Measurements from ENCODE around the gene SPART. TPM values are rescaled to one million over a fixed set of nuclear protein-coding genes. Genes with fewer than 3 reads are reported as not detected.

Gene SPART
- total RNA-seq, 1 experiment from 2014 or later: 60.6 TPM

- Histone ChIP-seq H4K91ac (ENCODE audit: insufficient read length, low read depth, low read length) (no peak overlapping the region), H3K18ac (ENCODE audit: insufficient read length, low read depth, low read length) (no peak overlapping the region), H3K56ac (ENCODE audit: insufficient read length, low read depth, low read length) (no peak overlapping the region), H3K23me2 (ENCODE audit: insufficient read length, low read depth, low read length, poor library complexity, severe bottlenecking) (no peaks in the 10 kb centered on the region), H2AK5ac (ENCODE audit: insufficient read length, low read length) (no peak overlapping the region), H3K9me3 (ENCODE audit: control insufficient read depth, low read depth, low read length) (no peaks in the 10 kb centered on the region), H2BK5ac (ENCODE audit: insufficient read length, low read length) (no peak overlapping the region), H3K4ac (ENCODE audit: low read depth, low read length) (no peak overlapping the region), H2BK20ac (ENCODE audit: low read depth, low read length, poor library complexity, severe bottlenecking) (no peak overlapping the region), H3K27ac (ENCODE audit: insufficient read length, low read depth, low read length) (no peak overlapping the region), H3K9ac (ENCODE audit: extremely low read depth, insufficient read length, low read length) (no peak overlapping the region), H2BK15ac (ENCODE audit: low read depth, low read length) (no peak overlapping the region), H2AFZ (ENCODE audit: low read length) (no peak overlapping the region), H4K8ac (replicated peaks; ENCODE audit: insufficient read length, low read depth, low read length) (no peak overlapping the region), H3K79me2 (ENCODE audit: insufficient read depth, low read length) (peaks cover 50% of the 10 kb centered on the region), H4K5ac (ENCODE audit: insufficient read length, low read depth, low read length) (no peak overlapping the region), H3K4me2 (ENCODE audit: insufficient read depth, insufficient read length, low read length) (peak overlapping the region; percentile 8), H3K27me3 (ENCODE audit: insufficient read depth, low read length) (no peaks in the 10 kb centered on the region), H3K23ac (ENCODE audit: insufficient read length, low read depth, low read length) (no peak overlapping the region), H3T11ph (ENCODE audit: low read length) (no peak overlapping the region), H2BK12ac (ENCODE audit: insufficient read length, low read depth, low read length) (no peak overlapping the region), H4K20me1 (ENCODE audit: control insufficient read depth, insufficient read depth, insufficient read length) (no peaks in the 10 kb centered on the region), H3K14ac (ENCODE audit: insufficient read depth, low read length) (no peak overlapping the region; the same call in 1 of the 2 replicates), H2BK120ac (ENCODE audit: low read depth, low read length, poor library complexity, severe bottlenecking) (no peak overlapping the region), H3K4me1 (ENCODE audit: insufficient read depth, low read length) (peaks cover 5% of the 10 kb centered on the region), H3K79me1 (ENCODE audit: insufficient read depth, low read depth, low read length, poor library complexity, severe bottlenecking) (peaks cover 2% of the 10 kb centered on the region)
- TF ChIP-seq CTCF (conservative IDR thresholded peaks at IDR 0.05): peak; percentile 31; the same call in 1 of the 3 replicates
- WGBS (ENCODE audit: extremely low coverage, insufficient read length, low lambda C conversion rate): no CpG with 5 or more reads among the region's 3 CpGs
- peak overlapping the region in 1 of 3 experiments; percentile 58; a peak in 2 of 7 replicates for H3K27ac Mint-ChIP-seq
- H3K27me3 Mint-ChIP-seq (ENCODE audit: low read depth): no peaks in the 10 kb centered on the region
- no peaks in the 10 kb centered on the region for H3K9me3 Mint-ChIP-seq
- H3K4me1 Mint-ChIP-seq: peaks cover 14 to 43% of the 10 kb centered on the region in 2 experiments
- H3K4me3 Mint-ChIP-seq: no peak overlapping the region
- no peak for DNase-seq
- H3K36me3 Mint-ChIP-seq (ENCODE audit: insufficient read depth in 1 of 3, low read depth in 3 of 3): peaks cover 0 to 4% (median 2%) of the 10 kb centered on the region in 3 experiments; a peak in 3 of 7 replicates
Observed at GRCh38 chr13:36337938-36338641, 8.1 kb downstream of the SPART start.

Data from H9 (cell line).